Kidney (tissue), 14 donors: Measurements from ENCODE around the gene RELCH. TPM values are rescaled to one million over a fixed set of nuclear protein-coding genes. Genes with fewer than 3 reads are reported as not detected.

Source experiments
- DNase-seq, 5 donors: peaks; one replicate each; pipeline ENCODE4 v3.0.0-alpha.2; 2013 to 2020
- FAIRE-seq: peaks from 2 replicates; lab custom pipeline; 2012; peaks lifted over from hg19 to GRCh38; lab: Jason Lieb, UNC
- H3K27ac ChIP-seq, 2 donors: one replicate each; pipeline ENCODE4 v1.7.0; 2013; ENCODE audit warnings: low read depth in 2 of 2, low read length in 2 of 2, inconsistent platforms in 1 of 2
- H3K27me3 ChIP-seq: one replicate; pipeline ENCODE4 v1.7.1; 2013; ENCODE audit warnings: low read length, inconsistent platforms; ENCODE audit not compliant: control insufficient read depth, insufficient read depth
- H3K36me3 ChIP-seq, 3 donors: one replicate each; pipeline versions ENCODE4 v1.7.0 to v1.7.1; 2013; ENCODE audit warnings: low read length in 3 of 3, control low read depth in 1 of 3, inconsistent platforms in 1 of 3; ENCODE audit not compliant: insufficient read depth in 3 of 3, control insufficient read depth in 2 of 3
- H3K4me1 ChIP-seq, 3 donors: one replicate each; pipeline versions ENCODE4 v1.7.0 to v1.7.1; 2013; ENCODE audit warnings: low read length in 3 of 3, inconsistent platforms in 1 of 3, low read depth in 1 of 3; ENCODE audit not compliant: control insufficient read depth in 2 of 3, insufficient read depth in 2 of 3
- H3K4me3 ChIP-seq, 3 donors: one replicate each; pipeline versions ENCODE4 v1.7.0 to v1.8.1; 2013; ENCODE audit warnings: low read length in 3 of 3, control low read depth in 1 of 3, inconsistent platforms in 1 of 3
- H3K9ac ChIP-seq, 3 donors: one replicate each; pipeline versions ENCODE4 v1.7.0 to v1.7.1; 2013; ENCODE audit warnings: low read length in 3 of 3, control low read depth in 1 of 3, inconsistent platforms in 1 of 3
- H3K9me3 ChIP-seq, 3 donors: one replicate each; pipeline versions ENCODE4 v1.7.0 to v1.7.1; 2013; ENCODE audit warnings: low read length in 3 of 3, control low read depth in 1 of 3, inconsistent platforms in 1 of 3; ENCODE audit not compliant: control insufficient read depth in 2 of 3, insufficient read depth in 1 of 3
- intact Hi-C: fragments of 100-400 bp; cut with DNase I; formaldehyde crosslinking; loops from one replicate; pipeline ENCODE4 v1.11.1; 2022
- polyA plus RNA-seq: library from polyadenylated mRNA; stranded (reverse); fragments of 350-450 nt; fragmentation: Illumina TruSeq; extraction: RNeasy Lipid Tissue Mini Kit (QIAGEN cat#74804); gene quantifications from one replicate; pipeline ENCODE4 v1.2.3, GENCODE V29; 2014; ENCODE audit warnings: low read depth, low replicate concordance; ENCODE audit not compliant: insufficient read depth
- total RNA-seq: library from RNA; stranded (reverse); fragmentation: NEBNext Ultra II Directional; extraction: Animal tissue kit (Norgen Biotek cat#: 25700); gene quantifications from one replicate; pipeline ENCODE4 v1.2.1, GENCODE V29; 2021
- TF ChIP-seq, protein P1 (sequence below): IDR thresholded peaks from 3 replicates; pipeline ENCODE4 v1.5.1; 2012; ENCODE audit warnings: mild to moderate bottlenecking, moderate library complexity, borderline replicate concordance; ENCODE audit not compliant: insufficient read depth; ENCODE audit errors: extremely low read depth
- donor health status: control.
- donor health status: control.
- donor health status: control.
- donor health status: control.
- donor health status: control.
- donor health status: DM: yes; HTN: yes; CAD: no.
- donor health status: Normal renal cell carcinoma (clear cell type).

Gene RELCH
- total and polyA plus RNA-seq, 2 donors from 2014 or later, result 9.0 to 39.0 TPM

DNA sequence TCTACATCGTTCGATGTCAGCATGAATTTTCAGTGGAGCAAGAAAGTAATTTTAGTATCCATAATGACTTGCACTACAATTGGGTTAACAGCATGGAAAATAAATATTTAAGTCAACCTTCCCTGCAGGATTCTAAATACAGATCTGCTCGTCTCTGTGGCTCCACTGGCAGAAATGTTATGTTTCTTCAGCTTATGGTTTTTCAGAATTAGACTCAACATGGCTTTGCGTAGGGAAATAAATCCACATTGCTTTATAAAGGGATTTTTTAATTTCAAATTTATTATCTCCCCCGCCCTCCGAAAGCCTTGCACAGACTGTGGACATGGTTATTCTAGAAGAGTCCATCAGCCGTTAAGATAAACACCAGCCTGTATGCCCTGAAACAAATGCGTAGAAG is 156.3 kb downstream of the RELCH start:
- Histone ChIP-seq H3K9ac (no peak overlapping the region), H3K9me3 (no peaks in the 10 kb centered on the region), H3K27ac (no peak overlapping the region), H3K36me3 (no peaks in the 10 kb centered on the region), H3K27me3 (no peaks in the 10 kb centered on the region), H3K4me1 (no peaks in the 10 kb centered on the region), H3K4me3 (no peak overlapping the region)
- intact Hi-C loops, result no loop called here
- FAIRE-seq (no peak), DNase-seq (no peak)
- TF ChIP-seq, protein P1, sequence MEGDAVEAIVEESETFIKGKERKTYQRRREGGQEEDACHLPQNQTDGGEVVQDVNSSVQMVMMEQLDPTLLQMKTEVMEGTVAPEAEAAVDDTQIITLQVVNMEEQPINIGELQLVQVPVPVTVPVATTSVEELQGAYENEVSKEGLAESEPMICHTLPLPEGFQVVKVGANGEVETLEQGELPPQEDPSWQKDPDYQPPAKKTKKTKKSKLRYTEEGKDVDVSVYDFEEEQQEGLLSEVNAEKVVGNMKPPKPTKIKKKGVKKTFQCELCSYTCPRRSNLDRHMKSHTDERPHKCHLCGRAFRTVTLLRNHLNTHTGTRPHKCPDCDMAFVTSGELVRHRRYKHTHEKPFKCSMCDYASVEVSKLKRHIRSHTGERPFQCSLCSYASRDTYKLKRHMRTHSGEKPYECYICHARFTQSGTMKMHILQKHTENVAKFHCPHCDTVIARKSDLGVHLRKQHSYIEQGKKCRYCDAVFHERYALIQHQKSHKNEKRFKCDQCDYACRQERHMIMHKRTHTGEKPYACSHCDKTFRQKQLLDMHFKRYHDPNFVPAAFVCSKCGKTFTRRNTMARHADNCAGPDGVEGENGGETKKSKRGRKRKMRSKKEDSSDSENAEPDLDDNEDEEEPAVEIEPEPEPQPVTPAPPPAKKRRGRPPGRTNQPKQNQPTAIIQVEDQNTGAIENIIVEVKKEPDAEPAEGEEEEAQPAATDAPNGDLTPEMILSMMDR, result no peak

GRCh38 chr18:62345909-62346308 is 158.9 kb downstream of the RELCH start:
- intact Hi-C loops, result no loop called here
- DNase-seq (no peak), FAIRE-seq (no peak)
- TF ChIP-seq, protein P1, result no peak
- no peaks in the 10 kb centered on the region for H3K4me1 ChIP-seq
- H3K9me3 ChIP-seq, result no peaks in the 10 kb centered on the region
- no peak overlapping the region for H3K9ac ChIP-seq
- no peaks in the 10 kb centered on the region for H3K36me3 ChIP-seq
- no peaks in the 10 kb centered on the region for H3K27me3 ChIP-seq
- no peak overlapping the region for H3K27ac ChIP-seq
- H3K4me3 ChIP-seq, result no peak overlapping the region

GRCh38 chr18:62346333-62347088 is 159.5 kb downstream of the RELCH start:
- no peaks in the 10 kb centered on the region for H3K27me3 ChIP-seq
- DNase-seq (no peak), FAIRE-seq (no peak)
- H3K4me3 ChIP-seq, result no peak overlapping the region
- no peaks in the 10 kb centered on the region for H3K9me3 ChIP-seq
- TF ChIP-seq, protein P1, result no peak
- no peaks in the 10 kb centered on the region for H3K4me1 ChIP-seq
- no peaks in the 10 kb centered on the region for H3K36me3 ChIP-seq
- intact Hi-C loops, result no loop called here
- H3K9ac ChIP-seq, result no peak overlapping the region
- no peak overlapping the region for H3K27ac ChIP-seq

DNA sequence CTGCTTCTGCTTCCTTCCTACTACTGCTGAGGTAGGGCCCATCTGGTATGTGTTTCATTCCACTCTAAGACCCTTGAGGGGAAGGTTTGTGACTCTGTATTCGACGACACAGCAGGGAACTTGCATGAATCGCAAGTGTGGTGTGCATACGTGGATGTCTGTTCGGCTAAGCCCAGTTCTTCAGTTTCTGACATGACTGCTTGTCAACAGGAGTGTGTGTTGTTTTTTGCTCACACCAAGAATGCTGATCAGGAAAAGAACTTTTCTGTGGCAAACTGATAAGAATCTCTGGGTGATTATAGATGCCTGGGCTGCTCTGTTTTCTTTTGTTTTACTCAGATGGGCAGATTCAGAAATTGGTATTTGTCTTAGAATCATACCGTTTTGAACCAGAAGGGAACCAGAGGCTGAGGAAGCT is 160.0 kb downstream of the RELCH start:
- Histone ChIP-seq H3K9me3 (no peaks in the 10 kb centered on the region), H3K4me1 (no peaks in the 10 kb centered on the region), H3K27ac (no peak overlapping the region), H3K36me3 (no peaks in the 10 kb centered on the region), H3K27me3 (no peaks in the 10 kb centered on the region), H3K9ac (no peak overlapping the region), H3K4me3 (no peak overlapping the region)
- no peak for FAIRE-seq
- TF ChIP-seq, protein P1, result no peak
- DNase-seq, result no peak
- intact Hi-C loops, result no loop called here
